Astrocyte (in vitro differentiated cells and primary cell): Measurements from ENCODE around the gene KDM2B. TPM values are rescaled to one million over a fixed set of nuclear protein-coding genes. Genes with fewer than 3 reads are reported as not detected.

ENCODE experiments used
- DNase-seq: peaks from one replicate; pipeline ENCODE4 v3.0.0-alpha.2; 2010; ENCODE audit warnings: low read depth
- FAIRE-seq: peaks from 2 replicates; lab custom pipeline; 2011; peaks lifted over from hg19 to GRCh38; lab: Jason Lieb, UNC
- H2AFZ ChIP-seq: 2 replicates; pipeline ENCODE4 v1.6.0; 2012; ENCODE audit warnings: low read depth, low read length, inconsistent platforms
- H3K27ac ChIP-seq: 2 replicates; pipeline ENCODE4 v1.5.1; 2011; ENCODE audit warnings: low read depth, low read length, inconsistent platforms
- H3K27me3 ChIP-seq: 2 replicates; pipeline ENCODE4 v1.6.0; 2011; ENCODE audit warnings: low read length, inconsistent platforms; ENCODE audit not compliant: insufficient read depth
- H3K36me3 ChIP-seq: 2 replicates; pipeline ENCODE4 v1.5.1; 2011; ENCODE audit warnings: low read length, inconsistent platforms; ENCODE audit not compliant: insufficient read depth
- H3K4me1 ChIP-seq: 2 replicates; pipeline ENCODE4 v1.5.1; 2011; ENCODE audit warnings: low read length, inconsistent platforms; ENCODE audit not compliant: insufficient read depth
- H3K4me2 ChIP-seq: 2 replicates; pipeline ENCODE4 v1.6.0; 2012; ENCODE audit warnings: low read length, inconsistent platforms
- H3K4me3 ChIP-seq: 2 replicates; pipeline ENCODE4 v1.5.1; 2011; ENCODE audit warnings: low read depth, mild to moderate bottlenecking, low read length, inconsistent platforms; ENCODE audit not compliant: insufficient read depth
- H3K79me2 ChIP-seq: 2 replicates; pipeline ENCODE4 v1.6.0; 2012; ENCODE audit warnings: mild to moderate bottlenecking, low read length, inconsistent platforms; ENCODE audit not compliant: insufficient read depth
- H3K9ac ChIP-seq: 2 replicates; pipeline ENCODE4 v1.6.0; 2012; ENCODE audit warnings: mild to moderate bottlenecking, low read length, inconsistent platforms
- H3K9me3 ChIP-seq: 2 replicates; pipeline ENCODE4 v1.5.1; 2012; ENCODE audit warnings: low read depth, mild to moderate bottlenecking, low read length, inconsistent platforms; ENCODE audit not compliant: insufficient read depth
- H4K20me1 ChIP-seq: 2 replicates; pipeline ENCODE4 v1.6.0; 2012; ENCODE audit warnings: low read length, inconsistent platforms; ENCODE audit not compliant: insufficient read depth
- H3K27ac Mint-ChIP-seq: one replicate; pipeline ENCODE4 v1.8.0; 2021; ENCODE audit warnings: mild to moderate bottlenecking, mixed read lengths; ENCODE audit not compliant: unreplicated experiment
- H3K27me3 Mint-ChIP-seq: one replicate; pipeline ENCODE4 v1.8.0; 2021; ENCODE audit warnings: low read depth, mixed read lengths; ENCODE audit not compliant: unreplicated experiment
- H3K36me3 Mint-ChIP-seq: one replicate; pipeline ENCODE4 v1.8.0; 2021; ENCODE audit warnings: low read depth, mixed read lengths; ENCODE audit not compliant: unreplicated experiment
- H3K4me1 Mint-ChIP-seq: one replicate; pipeline ENCODE4 v1.8.0; 2021; ENCODE audit warnings: low read depth, mixed read lengths; ENCODE audit not compliant: unreplicated experiment
- H3K4me3 Mint-ChIP-seq: one replicate; pipeline ENCODE4 v1.8.0; 2021; ENCODE audit warnings: mild to moderate bottlenecking, moderate library complexity, mixed read lengths; ENCODE audit not compliant: unreplicated experiment
- H3K9me3 Mint-ChIP-seq: one replicate; pipeline ENCODE4 v1.8.0; 2021; ENCODE audit warnings: mild to moderate bottlenecking, mixed read lengths; ENCODE audit not compliant: unreplicated experiment
- CTCF ChIP-seq: IDR thresholded peaks from 2 replicates; pipeline ENCODE4 v1.5.1; 2011; ENCODE audit warnings: low read depth, mild to moderate bottlenecking, inconsistent platforms, low read length, moderate library complexity; ENCODE audit not compliant: insufficient read depth
- EZH2 ChIP-seq: IDR thresholded peaks from 2 replicates; pipeline ENCODE4 v1.6.1; 2012; ENCODE audit warnings: mild to moderate bottlenecking, low read length, inconsistent platforms; ENCODE audit not compliant: insufficient read depth
- total RNA-seq: library from RNA; stranded (reverse); gene quantifications from 2 replicates; pipeline ENCODE4 v1.2.1, GENCODE V29; 2021

KDM2B gene
- total RNA-seq, 1 donor from 2014 or later = 23.4 TPM

- Histone ChIP-seq H3K4me2 (no peak overlapping the region), H3K27me3 (no peaks in the 10 kb centered on the region), H3K9me3 (no peaks in the 10 kb centered on the region), H3K79me2 (no peaks in the 10 kb centered on the region), H3K9ac (no peak overlapping the region), H4K20me1 (no peaks in the 10 kb centered on the region), H3K4me3 (no peak overlapping the region), H3K36me3 (no peaks in the 10 kb centered on the region), H2AFZ (no peak overlapping the region), H3K27ac (no peak overlapping the region), H3K4me1 (no peaks in the 10 kb centered on the region)
- peaks cover 4% of the 10 kb centered on the region for H3K4me1 Mint-ChIP-seq
- H3K27me3 Mint-ChIP-seq = no peaks in the 10 kb centered on the region
- DNase-seq (no peak), FAIRE-seq (no peak)
- H3K4me3 Mint-ChIP-seq = no peak overlapping the region
- no peak overlapping the region for H3K27ac Mint-ChIP-seq
- no peak for TF ChIP-seq CTCF
- TF ChIP-seq EZH2 = no peak
- no peaks in the 10 kb centered on the region for H3K9me3 Mint-ChIP-seq
- H3K36me3 Mint-ChIP-seq = no peaks in the 10 kb centered on the region
Observed at GRCh38 chr12:121596526-121596925, 15.7 kb upstream of the KDM2B start.

- H3K9me3 Mint-ChIP-seq = no peaks in the 10 kb centered on the region
- TF ChIP-seq EZH2 (no peak), CTCF (no peak)
Observed at GRCh38 chr12:121595520-121595919, 14.7 kb upstream of the KDM2B start.

GRCh38 chr12:121592320-121592719 lies 11.5 kb upstream of the KDM2B start:
- FAIRE-seq (no peak), DNase-seq (no peak)
- no peaks in the 10 kb centered on the region for H3K79me2 ChIP-seq
- H3K4me1 ChIP-seq = peaks cover 11% of the 10 kb centered on the region
- H3K27me3 ChIP-seq = no peaks in the 10 kb centered on the region
- no peaks in the 10 kb centered on the region for H3K9me3 ChIP-seq
- no peak overlapping the region for H3K27ac ChIP-seq
- no peak overlapping the region for H3K4me3 ChIP-seq
- Mint-ChIP-seq H3K9me3 (no peaks in the 10 kb centered on the region), H3K27me3 (no peaks in the 10 kb centered on the region), H3K27ac (no peak overlapping the region), H3K4me1 (peaks cover 10% of the 10 kb centered on the region), H3K36me3 (no peaks in the 10 kb centered on the region), H3K4me3 (no peak overlapping the region)
- H4K20me1 ChIP-seq = no peaks in the 10 kb centered on the region
- H3K4me2 ChIP-seq = no peak overlapping the region
- no peaks in the 10 kb centered on the region for H3K36me3 ChIP-seq
- TF ChIP-seq EZH2 (no peak), CTCF (no peak)
- no peak overlapping the region for H3K9ac ChIP-seq
- no peak overlapping the region for H2AFZ ChIP-seq

More at GRCh38 chr12:121595520-121595919, 14.7 kb upstream of the KDM2B start:
- H2AFZ ChIP-seq = no peak overlapping the region
- H3K4me1 ChIP-seq = peaks cover 5% of the 10 kb centered on the region
- H4K20me1 ChIP-seq = no peaks in the 10 kb centered on the region
- H3K9me3 ChIP-seq = no peaks in the 10 kb centered on the region
- H3K4me1 Mint-ChIP-seq = peaks cover 6% of the 10 kb centered on the region
- H3K27ac Mint-ChIP-seq = no peak overlapping the region
- H3K27me3 ChIP-seq = no peaks in the 10 kb centered on the region
- H3K27me3 Mint-ChIP-seq = no peaks in the 10 kb centered on the region
- FAIRE-seq (no peak), DNase-seq (no peak)
- H3K79me2 ChIP-seq = no peaks in the 10 kb centered on the region
- no peak overlapping the region for H3K4me3 ChIP-seq
- no peaks in the 10 kb centered on the region for H3K36me3 Mint-ChIP-seq
- H3K27ac ChIP-seq = no peak overlapping the region
- no peak overlapping the region for H3K4me3 Mint-ChIP-seq
- no peak overlapping the region for H3K4me2 ChIP-seq
- no peak overlapping the region for H3K9ac ChIP-seq
- no peaks in the 10 kb centered on the region for H3K36me3 ChIP-seq
